ENCODE results near the gene DUSP1.

The DUSP1 gene

GRCh38 chr5:172777881-172778814 is 7.2 kb upstream of the DUSP1 start:
- no peak for DNase-seq

GRCh38 chr5:172776235-172776594 is 5.2 kb upstream of the DUSP1 start:
- no peak for DNase-seq

GRCh38 chr5:172775326-172776234 is 4.6 kb upstream of the DUSP1 start:
- DNase-seq, result no peak

- no peak for DNase-seq
Observed at GRCh38 chr5:172774561-172775315, 3.7 kb upstream of the DUSP1 start.

GRCh38 chr5:172773481-172774469 is 2.8 kb upstream of the DUSP1 start:
- DNase-seq, result no peak

GRCh38 chr5:172772112-172772906 is 1.3 kb upstream of the DUSP1 start:
- DNase-seq, result no peak

- no peak for DNase-seq
Observed at GRCh38 chr5:172771439-172772111, 580 bp upstream of the DUSP1 start.

- DNase-seq, result no peak
Observed at GRCh38 chr5:172770374-172770674, 671 bp downstream of the DUSP1 start.

GRCh38 chr5:172769616-172770373 is 1.2 kb downstream of the DUSP1 start:
- DNase-seq, result no peak

GRCh38 chr5:172769342-172769615 is 1.7 kb downstream of the DUSP1 start:
- no peak for DNase-seq

- DNase-seq, result no peak
Observed at GRCh38 chr5:172768573-172769341, 2.2 kb downstream of the DUSP1 start.

- DNase-seq, result no peak
Observed at GRCh38 chr5:172768098-172768572, 2.9 kb downstream of the DUSP1 start.

GRCh38 chr5:172766287-172767108 is 4.5 kb downstream of the DUSP1 start:
- no peak for DNase-seq

- DNase-seq, result no peak
Observed at GRCh38 chr5:172765766-172766286, 5.2 kb downstream of the DUSP1 start.

- peak; percentile 91 for DNase-seq
Observed at GRCh38 chr5:172764861-172765765, 5.9 kb downstream of the DUSP1 start.

- no peak for DNase-seq
Observed at GRCh38 chr5:172763120-172763464, 7.9 kb downstream of the DUSP1 start.
